Measurements from ENCODE around the gene PCA3.

The PCA3 gene

GRCh38 chr9:76789840-76790239 is 25.6 kb downstream of the PCA3 start:
- H3K4me2 ChIP-seq (ENCODE audit: low read depth, low read length, poor library complexity, severe bottlenecking): no peak overlapping the region
- no peaks in the 10 kb centered on the region for H3K27me3 ChIP-seq (ENCODE audit: low read length)
- H3F3A ChIP-seq (ENCODE audit: insufficient read depth): no peaks in the 10 kb centered on the region
- H4K20me1 ChIP-seq (ENCODE audit: low read depth, low read length): no peaks in the 10 kb centered on the region
- TF ChIP-seq EZH2phosphoT487 (conservative IDR thresholded peaks at IDR 0.05; ENCODE audit: low read length) (no peak), CTCF (IDR thresholded peaks at IDR 0.05; ENCODE audit: insufficient read depth, low read length, poor library complexity, severe bottlenecking) (no peak)
- H3K27ac ChIP-seq (ENCODE audit: low read depth, low read length): no peak overlapping the region
- H3K9me2 ChIP-seq (replicated peaks; ENCODE audit: insufficient read depth, low read length): no peaks in the 10 kb centered on the region
- no peaks in the 10 kb centered on the region for H3K36me3 ChIP-seq (ENCODE audit: low read length)
- H3K4me3 ChIP-seq (ENCODE audit: insufficient read depth, low read length, poor library complexity, severe bottlenecking): no peak overlapping the region
- no peaks in the 10 kb centered on the region for H3K79me2 ChIP-seq (ENCODE audit: insufficient read depth, low read length)
- H2AFZ ChIP-seq (ENCODE audit: low read depth, low read length, severe bottlenecking): no peak overlapping the region
- H3K9me3 ChIP-seq (ENCODE audit: insufficient read depth, low read length): no peaks in the 10 kb centered on the region
- no peak overlapping the region for H3K9ac ChIP-seq (ENCODE audit: low read length)

GRCh38 chr9:76793784-76794431 is 29.7 kb downstream of the PCA3 start:
- Histone ChIP-seq H4K20me1 (ENCODE audit: low read depth, low read length) (no peaks in the 10 kb centered on the region), H3K9me3 (ENCODE audit: insufficient read depth, low read length) (no peaks in the 10 kb centered on the region), H3K9me2 (replicated peaks; ENCODE audit: insufficient read depth, low read length) (no peaks in the 10 kb centered on the region), H3K27ac (ENCODE audit: low read depth, low read length) (no peak overlapping the region), H3K9ac (ENCODE audit: low read length) (no peak overlapping the region), H2AFZ (ENCODE audit: low read depth, low read length, severe bottlenecking) (no peak overlapping the region), H3K4me2 (ENCODE audit: low read depth, low read length, poor library complexity, severe bottlenecking) (no peak overlapping the region), H3K4me3 (ENCODE audit: insufficient read depth, low read length, poor library complexity, severe bottlenecking) (no peak overlapping the region), H3K27me3 (ENCODE audit: low read length) (no peaks in the 10 kb centered on the region), H3F3A (ENCODE audit: insufficient read depth) (no peaks in the 10 kb centered on the region), H3K36me3 (ENCODE audit: low read length) (no peaks in the 10 kb centered on the region), H3K79me2 (ENCODE audit: insufficient read depth, low read length) (no peaks in the 10 kb centered on the region)
- no peak for TF ChIP-seq EZH2phosphoT487 (conservative IDR thresholded peaks at IDR 0.05; ENCODE audit: low read length)
- TF ChIP-seq CTCF (IDR thresholded peaks at IDR 0.05; ENCODE audit: insufficient read depth, low read length, poor library complexity, severe bottlenecking): no peak

- no peaks in the 10 kb centered on the region for H3K9me3 ChIP-seq (ENCODE audit: insufficient read depth, low read length)
- H3K9ac ChIP-seq (ENCODE audit: low read length): no peak overlapping the region
- no peaks in the 10 kb centered on the region for H4K20me1 ChIP-seq (ENCODE audit: low read depth, low read length)
- H3K27ac ChIP-seq (ENCODE audit: low read depth, low read length): no peak overlapping the region
- no peak overlapping the region for H2AFZ ChIP-seq (ENCODE audit: low read depth, low read length, severe bottlenecking)
- H3K4me2 ChIP-seq (ENCODE audit: low read depth, low read length, poor library complexity, severe bottlenecking): no peak overlapping the region
- H3K36me3 ChIP-seq (ENCODE audit: low read length): no peaks in the 10 kb centered on the region
- H3K9me2 ChIP-seq (replicated peaks; ENCODE audit: insufficient read depth, low read length): no peaks in the 10 kb centered on the region
- TF ChIP-seq CTCF (IDR thresholded peaks at IDR 0.05; ENCODE audit: insufficient read depth, low read length, poor library complexity, severe bottlenecking) (no peak), EZH2phosphoT487 (conservative IDR thresholded peaks at IDR 0.05; ENCODE audit: low read length) (no peak)
- no peaks in the 10 kb centered on the region for H3F3A ChIP-seq (ENCODE audit: insufficient read depth)
- no peaks in the 10 kb centered on the region for H3K79me2 ChIP-seq (ENCODE audit: insufficient read depth, low read length)
- no peaks in the 10 kb centered on the region for H3K27me3 ChIP-seq (ENCODE audit: low read length)
- no peak overlapping the region for H3K4me3 ChIP-seq (ENCODE audit: insufficient read depth, low read length, poor library complexity, severe bottlenecking)
These were observed 32.1 kb downstream of the PCA3 start for GRCh38 chr9:76796296-76796695.

Data from SU-DHL-6 (cell line).